DND-41 (cell line): ENCODE measurements around the gene ARNT2.

Source experiments
- ATAC-seq: fragments of 200-7000 bp; cut with Tn5 transposase; 3 replicates; pipeline ENCODE4 v1.9.1; 2021; ENCODE audit warnings: low read depth; ENCODE audit not compliant: insufficient read depth
- DNase-seq: peaks from one replicate; pipeline ENCODE4 v3.0.0-alpha.2; 2020
- H2AFZ ChIP-seq: 2 replicates; pipeline ENCODE4 v1.6.0; 2012; ENCODE audit warnings: low read depth, low read length
- H3K27ac ChIP-seq: 2 replicates; pipeline ENCODE4 v1.5.1; 2012; ENCODE audit warnings: low read length, inconsistent platforms
- H3K27me3 ChIP-seq: fragments of 200-600 bp; sonication (generic); 2 replicates; pipeline ENCODE4 v1.6.0; 2012; ENCODE audit warnings: low read length, mild to moderate bottlenecking, inconsistent platforms; ENCODE audit not compliant: insufficient read depth, poor library complexity
- H3K36me3 ChIP-seq: 2 replicates; pipeline ENCODE4 v1.5.1; 2012; ENCODE audit warnings: low read length, inconsistent platforms; ENCODE audit not compliant: insufficient read depth
- H3K4me1 ChIP-seq: 2 replicates; pipeline ENCODE4 v1.5.1; 2012; ENCODE audit warnings: mild to moderate bottlenecking, low read length; ENCODE audit not compliant: insufficient read depth
- H3K4me2 ChIP-seq: 2 replicates; pipeline ENCODE4 v1.6.0; 2012; ENCODE audit warnings: mild to moderate bottlenecking, moderate library complexity, low read length, inconsistent platforms; ENCODE audit not compliant: insufficient read depth
- H3K4me3 ChIP-seq, 2 experiments: fragments of 200-600 bp in 1 of 2; shearing (Covaris generic) in 1 of 2; 2 replicates each; pipeline ENCODE4 v1.5.1; 2012 to 2016; ENCODE audit warnings: inconsistent platforms in 2 of 2, low read length in 2 of 2, mild to moderate bottlenecking in 2 of 2, low read depth in 1 of 2, moderate library complexity in 1 of 2
- H3K79me2 ChIP-seq: 2 replicates; pipeline ENCODE4 v1.6.0; 2012; ENCODE audit warnings: low read length, inconsistent platforms; ENCODE audit not compliant: insufficient read depth
- H3K9ac ChIP-seq: 2 replicates; pipeline ENCODE4 v1.6.0; 2012; ENCODE audit warnings: low read depth, mild to moderate bottlenecking, inconsistent platforms, low read length, moderate library complexity
- H3K9me3 ChIP-seq: 2 replicates; pipeline ENCODE4 v1.5.1; 2012; ENCODE audit warnings: low read length, moderate library complexity, mild to moderate bottlenecking, inconsistent platforms; ENCODE audit not compliant: insufficient read depth, severe bottlenecking
- H4K20me1 ChIP-seq: 2 replicates; pipeline ENCODE4 v1.6.0; 2012; ENCODE audit warnings: low read length; ENCODE audit not compliant: insufficient read depth
- EZH2 ChIP-seq: IDR thresholded peaks from 3 replicates; pipeline ENCODE4 v1.6.1; 2012; ENCODE audit warnings: borderline replicate concordance, low read depth, mild to moderate bottlenecking, moderate library complexity, low read length, inconsistent platforms; ENCODE audit not compliant: severe bottlenecking
- TF ChIP-seq, protein P1 (sequence below): IDR thresholded peaks from 2 replicates; pipeline ENCODE4 v1.5.1; 2012; ENCODE audit warnings: borderline replicate concordance, low read length, moderate library complexity, mild to moderate bottlenecking; ENCODE audit not compliant: poor library complexity, severe bottlenecking; ENCODE audit errors: extremely low read depth

The ARNT2 gene

DNA sequence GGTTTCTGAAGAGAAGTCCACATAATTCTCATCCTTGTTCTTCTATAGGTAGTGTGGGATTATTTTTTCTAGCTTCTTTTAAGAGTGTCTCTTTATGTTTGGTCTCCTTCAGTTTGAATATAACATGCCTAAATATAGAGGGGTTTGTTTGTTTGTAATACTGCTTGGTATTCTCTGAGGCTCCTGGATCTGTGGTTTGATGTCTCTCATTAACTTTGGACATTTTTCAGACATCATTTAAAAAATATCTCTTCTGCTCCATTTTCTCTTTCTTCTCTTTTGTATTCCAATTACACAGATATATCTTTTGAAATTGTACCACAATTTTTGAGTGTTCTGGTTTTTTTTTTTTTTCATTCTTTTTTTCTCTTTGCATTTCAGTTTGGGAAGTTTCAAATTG lies 113.1 kb downstream of the ARNT2 start:
- no peak for ATAC-seq

GRCh38 chr15:80518522-80518921 lies 114.3 kb downstream of the ARNT2 start:
- no peak for DNase-seq
- Histone ChIP-seq H3K4me3 (no peak overlapping the region), H3K27ac (no peak overlapping the region), H3K4me1 (no peaks in the 10 kb centered on the region), H3K27me3 (no peaks in the 10 kb centered on the region), H3K9me3 (no peaks in the 10 kb centered on the region), H2AFZ (no peak overlapping the region), H3K9ac (no peak overlapping the region), H3K79me2 (no peaks in the 10 kb centered on the region), H4K20me1 (no peaks in the 10 kb centered on the region), H3K4me2 (no peak overlapping the region), H3K36me3 (no peaks in the 10 kb centered on the region)
- TF ChIP-seq, protein P1, sequence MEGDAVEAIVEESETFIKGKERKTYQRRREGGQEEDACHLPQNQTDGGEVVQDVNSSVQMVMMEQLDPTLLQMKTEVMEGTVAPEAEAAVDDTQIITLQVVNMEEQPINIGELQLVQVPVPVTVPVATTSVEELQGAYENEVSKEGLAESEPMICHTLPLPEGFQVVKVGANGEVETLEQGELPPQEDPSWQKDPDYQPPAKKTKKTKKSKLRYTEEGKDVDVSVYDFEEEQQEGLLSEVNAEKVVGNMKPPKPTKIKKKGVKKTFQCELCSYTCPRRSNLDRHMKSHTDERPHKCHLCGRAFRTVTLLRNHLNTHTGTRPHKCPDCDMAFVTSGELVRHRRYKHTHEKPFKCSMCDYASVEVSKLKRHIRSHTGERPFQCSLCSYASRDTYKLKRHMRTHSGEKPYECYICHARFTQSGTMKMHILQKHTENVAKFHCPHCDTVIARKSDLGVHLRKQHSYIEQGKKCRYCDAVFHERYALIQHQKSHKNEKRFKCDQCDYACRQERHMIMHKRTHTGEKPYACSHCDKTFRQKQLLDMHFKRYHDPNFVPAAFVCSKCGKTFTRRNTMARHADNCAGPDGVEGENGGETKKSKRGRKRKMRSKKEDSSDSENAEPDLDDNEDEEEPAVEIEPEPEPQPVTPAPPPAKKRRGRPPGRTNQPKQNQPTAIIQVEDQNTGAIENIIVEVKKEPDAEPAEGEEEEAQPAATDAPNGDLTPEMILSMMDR, result no peak
- no peak for TF ChIP-seq EZH2
- ATAC-seq, result no peak

More for the DNA sequence above, 113.1 kb downstream of the ARNT2 start:
- Histone ChIP-seq H3K9me3 (no peaks in the 10 kb centered on the region), H3K27me3 (no peaks in the 10 kb centered on the region), H4K20me1 (no peaks in the 10 kb centered on the region), H3K4me1 (no peaks in the 10 kb centered on the region), H3K27ac (no peak overlapping the region), H3K36me3 (no peaks in the 10 kb centered on the region), H3K9ac (no peak overlapping the region), H3K4me2 (no peak overlapping the region), H2AFZ (no peak overlapping the region), H3K4me3 (no peak overlapping the region), H3K79me2 (no peaks in the 10 kb centered on the region)
- no peak for DNase-seq
- no peak for TF ChIP-seq EZH2
- TF ChIP-seq, protein P1, result no peak

DNA sequence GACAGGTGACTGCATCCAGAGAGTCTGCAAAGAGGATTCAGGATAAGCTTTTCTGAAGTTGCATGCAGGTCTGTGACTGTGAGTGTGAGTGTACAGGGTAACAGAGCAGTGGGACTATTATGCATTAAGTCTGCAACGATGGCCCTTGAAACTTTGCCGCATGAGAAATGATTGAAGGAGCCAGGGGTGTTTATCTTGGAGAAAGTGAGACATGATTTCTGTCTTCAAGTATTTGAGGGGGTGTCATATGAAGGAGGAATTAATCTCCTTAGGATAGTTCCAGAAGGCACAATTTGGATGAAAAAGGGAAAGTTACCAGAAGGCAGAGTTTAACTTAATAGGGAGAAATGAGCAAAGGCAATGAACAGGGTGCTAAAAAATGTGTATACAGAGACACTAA lies 119.6 kb downstream of the ARNT2 start:
- Histone ChIP-seq H4K20me1 (no peaks in the 10 kb centered on the region), H3K27me3 (no peaks in the 10 kb centered on the region), H3K79me2 (no peaks in the 10 kb centered on the region), H3K9me3 (no peaks in the 10 kb centered on the region), H3K27ac (no peak overlapping the region), H3K4me3 (no peak overlapping the region), H3K36me3 (no peaks in the 10 kb centered on the region), H3K9ac (no peak overlapping the region), H3K4me1 (no peaks in the 10 kb centered on the region), H2AFZ (no peak overlapping the region), H3K4me2 (no peak overlapping the region)
- no peak for ATAC-seq
- DNase-seq, result no peak
- TF ChIP-seq EZH2, result no peak
- TF ChIP-seq, protein P1, result no peak

GRCh38 chr15:80525853-80526252 lies 121.7 kb downstream of the ARNT2 start:
- DNase-seq (no peak), ATAC-seq (no peak)
- TF ChIP-seq, protein P1, result no peak
- TF ChIP-seq EZH2, result no peak
- Histone ChIP-seq H2AFZ (no peak overlapping the region), H4K20me1 (no peaks in the 10 kb centered on the region), H3K27me3 (no peaks in the 10 kb centered on the region), H3K4me2 (no peak overlapping the region), H3K27ac (no peak overlapping the region), H3K4me1 (no peaks in the 10 kb centered on the region), H3K9ac (no peak overlapping the region), H3K79me2 (no peaks in the 10 kb centered on the region), H3K4me3 (no peak overlapping the region), H3K9me3 (no peaks in the 10 kb centered on the region), H3K36me3 (no peaks in the 10 kb centered on the region)
